Astrocyte (in vitro differentiated cells and primary cell): ENCODE data around the gene ITGB3. TPM values are rescaled to one million over a fixed set of nuclear protein-coding genes. Genes with fewer than 3 reads are reported as not detected.

Source experiments
- DNase-seq: peaks from one replicate; pipeline ENCODE4 v3.0.0-alpha.2; 2010; ENCODE audit warnings: low read depth
- FAIRE-seq: peaks from 2 replicates; lab custom pipeline; 2011; peaks lifted over from hg19 to GRCh38; lab: Jason Lieb, UNC
- H2AFZ ChIP-seq: 2 replicates; pipeline ENCODE4 v1.6.0; 2012; ENCODE audit warnings: low read depth, low read length, inconsistent platforms
- H3K27ac ChIP-seq: 2 replicates; pipeline ENCODE4 v1.5.1; 2011; ENCODE audit warnings: low read depth, low read length, inconsistent platforms
- H3K27me3 ChIP-seq: 2 replicates; pipeline ENCODE4 v1.6.0; 2011; ENCODE audit warnings: low read length, inconsistent platforms; ENCODE audit not compliant: insufficient read depth
- H3K36me3 ChIP-seq: 2 replicates; pipeline ENCODE4 v1.5.1; 2011; ENCODE audit warnings: low read length, inconsistent platforms; ENCODE audit not compliant: insufficient read depth
- H3K4me1 ChIP-seq: 2 replicates; pipeline ENCODE4 v1.5.1; 2011; ENCODE audit warnings: low read length, inconsistent platforms; ENCODE audit not compliant: insufficient read depth
- H3K4me2 ChIP-seq: 2 replicates; pipeline ENCODE4 v1.6.0; 2012; ENCODE audit warnings: low read length, inconsistent platforms
- H3K4me3 ChIP-seq: 2 replicates; pipeline ENCODE4 v1.5.1; 2011; ENCODE audit warnings: low read depth, mild to moderate bottlenecking, low read length, inconsistent platforms; ENCODE audit not compliant: insufficient read depth
- H3K79me2 ChIP-seq: 2 replicates; pipeline ENCODE4 v1.6.0; 2012; ENCODE audit warnings: mild to moderate bottlenecking, low read length, inconsistent platforms; ENCODE audit not compliant: insufficient read depth
- H3K9ac ChIP-seq: 2 replicates; pipeline ENCODE4 v1.6.0; 2012; ENCODE audit warnings: mild to moderate bottlenecking, low read length, inconsistent platforms
- H3K9me3 ChIP-seq: 2 replicates; pipeline ENCODE4 v1.5.1; 2012; ENCODE audit warnings: low read depth, mild to moderate bottlenecking, low read length, inconsistent platforms; ENCODE audit not compliant: insufficient read depth
- H4K20me1 ChIP-seq: 2 replicates; pipeline ENCODE4 v1.6.0; 2012; ENCODE audit warnings: low read length, inconsistent platforms; ENCODE audit not compliant: insufficient read depth
- H3K27ac Mint-ChIP-seq: one replicate; pipeline ENCODE4 v1.8.0; 2021; ENCODE audit warnings: mild to moderate bottlenecking, mixed read lengths; ENCODE audit not compliant: unreplicated experiment
- H3K27me3 Mint-ChIP-seq: one replicate; pipeline ENCODE4 v1.8.0; 2021; ENCODE audit warnings: low read depth, mixed read lengths; ENCODE audit not compliant: unreplicated experiment
- H3K36me3 Mint-ChIP-seq: one replicate; pipeline ENCODE4 v1.8.0; 2021; ENCODE audit warnings: low read depth, mixed read lengths; ENCODE audit not compliant: unreplicated experiment
- H3K4me1 Mint-ChIP-seq: one replicate; pipeline ENCODE4 v1.8.0; 2021; ENCODE audit warnings: low read depth, mixed read lengths; ENCODE audit not compliant: unreplicated experiment
- H3K4me3 Mint-ChIP-seq: one replicate; pipeline ENCODE4 v1.8.0; 2021; ENCODE audit warnings: mild to moderate bottlenecking, moderate library complexity, mixed read lengths; ENCODE audit not compliant: unreplicated experiment
- H3K9me3 Mint-ChIP-seq: one replicate; pipeline ENCODE4 v1.8.0; 2021; ENCODE audit warnings: mild to moderate bottlenecking, mixed read lengths; ENCODE audit not compliant: unreplicated experiment
- EZH2 ChIP-seq: IDR thresholded peaks from 2 replicates; pipeline ENCODE4 v1.6.1; 2012; ENCODE audit warnings: mild to moderate bottlenecking, low read length, inconsistent platforms; ENCODE audit not compliant: insufficient read depth
- total RNA-seq: library from RNA; stranded (reverse); gene quantifications from 2 replicates; pipeline ENCODE4 v1.2.1, GENCODE V29; 2021
- TF ChIP-seq, protein P1 (sequence below): IDR thresholded peaks from 2 replicates; pipeline ENCODE4 v1.5.1; 2011; ENCODE audit warnings: low read depth, mild to moderate bottlenecking, inconsistent platforms, low read length, moderate library complexity; ENCODE audit not compliant: insufficient read depth

The ITGB3 gene
- total RNA-seq, 1 donor from 2014 or later = 44.0 TPM

DNA sequence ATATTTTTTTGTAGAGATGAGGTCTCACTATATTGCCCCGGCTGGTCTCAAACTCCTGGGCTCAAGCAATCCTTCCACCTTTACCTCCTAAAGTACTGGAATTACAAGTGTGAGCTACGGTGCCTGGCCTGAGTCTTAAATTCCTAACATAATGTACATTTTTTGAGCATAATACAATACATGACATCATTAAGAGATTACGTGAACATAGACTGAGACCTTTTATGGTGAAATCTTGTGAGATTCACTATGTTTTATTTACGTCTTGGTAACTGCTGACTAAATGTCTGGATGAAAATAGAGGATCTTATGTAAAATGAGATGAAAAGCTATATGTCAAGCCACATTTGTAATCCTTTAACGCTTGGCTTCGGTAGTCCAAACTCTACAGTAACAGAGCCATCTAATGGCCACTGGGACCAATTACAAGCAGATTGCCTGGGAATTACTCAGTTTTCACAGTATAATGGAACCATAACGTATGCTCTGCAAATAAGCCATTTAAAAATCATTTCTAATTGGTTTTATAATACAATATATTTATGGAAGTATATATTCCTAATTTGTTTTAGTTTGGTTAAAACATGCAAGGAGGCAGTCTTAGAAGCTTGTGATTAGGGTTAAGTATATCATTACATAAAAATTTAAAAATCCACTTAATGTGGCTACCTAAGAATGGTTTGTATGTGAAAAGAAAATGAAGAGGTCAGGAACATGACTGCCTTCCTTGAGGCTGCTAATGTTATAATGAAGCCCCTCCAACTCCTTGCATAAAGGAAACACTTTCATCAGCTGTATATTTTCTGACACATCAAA is 62.0 kb downstream of the ITGB3 start:
- Histone ChIP-seq H3K27ac (peak overlapping the region; percentile 82), H3K4me2 (peak overlapping the region; percentile 30), H2AFZ (no peak overlapping the region), H3K9ac (peak overlapping the region; percentile 66), H3K79me2 (no peaks in the 10 kb centered on the region), H3K4me1 (peaks cover 25% of the 10 kb centered on the region), H3K27me3 (no peaks in the 10 kb centered on the region), H3K4me3 (no peak overlapping the region), H4K20me1 (no peaks in the 10 kb centered on the region), H3K36me3 (no peaks in the 10 kb centered on the region), H3K9me3 (no peaks in the 10 kb centered on the region)
- Mint-ChIP-seq H3K4me1 (peaks cover 18% of the 10 kb centered on the region), H3K27ac (peak overlapping the region; percentile 93), H3K4me3 (no peak overlapping the region), H3K36me3 (peaks cover 11% of the 10 kb centered on the region), H3K9me3 (peaks cover 5% of the 10 kb centered on the region), H3K27me3 (no peaks in the 10 kb centered on the region)
- TF ChIP-seq EZH2 = no peak
- TF ChIP-seq, protein P1, sequence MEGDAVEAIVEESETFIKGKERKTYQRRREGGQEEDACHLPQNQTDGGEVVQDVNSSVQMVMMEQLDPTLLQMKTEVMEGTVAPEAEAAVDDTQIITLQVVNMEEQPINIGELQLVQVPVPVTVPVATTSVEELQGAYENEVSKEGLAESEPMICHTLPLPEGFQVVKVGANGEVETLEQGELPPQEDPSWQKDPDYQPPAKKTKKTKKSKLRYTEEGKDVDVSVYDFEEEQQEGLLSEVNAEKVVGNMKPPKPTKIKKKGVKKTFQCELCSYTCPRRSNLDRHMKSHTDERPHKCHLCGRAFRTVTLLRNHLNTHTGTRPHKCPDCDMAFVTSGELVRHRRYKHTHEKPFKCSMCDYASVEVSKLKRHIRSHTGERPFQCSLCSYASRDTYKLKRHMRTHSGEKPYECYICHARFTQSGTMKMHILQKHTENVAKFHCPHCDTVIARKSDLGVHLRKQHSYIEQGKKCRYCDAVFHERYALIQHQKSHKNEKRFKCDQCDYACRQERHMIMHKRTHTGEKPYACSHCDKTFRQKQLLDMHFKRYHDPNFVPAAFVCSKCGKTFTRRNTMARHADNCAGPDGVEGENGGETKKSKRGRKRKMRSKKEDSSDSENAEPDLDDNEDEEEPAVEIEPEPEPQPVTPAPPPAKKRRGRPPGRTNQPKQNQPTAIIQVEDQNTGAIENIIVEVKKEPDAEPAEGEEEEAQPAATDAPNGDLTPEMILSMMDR = peak; percentile 97
- DNase-seq (peak; percentile 85), FAIRE-seq (peak; percentile 83)

DNA sequence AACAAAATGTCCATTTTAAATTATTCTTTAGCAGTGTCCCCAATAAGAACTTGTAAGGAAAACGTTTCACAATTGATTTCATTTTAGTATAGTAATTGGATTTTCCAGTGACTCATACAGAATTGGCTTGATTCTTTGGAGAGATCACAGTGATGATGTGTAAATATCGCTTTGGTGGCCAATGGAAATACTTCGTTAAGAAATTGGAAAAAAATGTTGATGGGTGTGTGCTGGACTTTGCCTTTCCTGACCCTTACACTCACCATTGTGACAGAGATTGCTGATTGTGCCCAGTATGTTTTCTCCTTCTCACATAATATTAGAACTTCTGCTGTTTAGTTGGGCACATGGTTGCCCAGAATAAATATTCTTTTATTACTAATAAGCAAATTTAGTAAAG is 62.7 kb downstream of the ITGB3 start:
- no peaks in the 10 kb centered on the region for H3K27me3 ChIP-seq
- no peak overlapping the region for H3K4me3 ChIP-seq
- no peak overlapping the region for H2AFZ ChIP-seq
- Mint-ChIP-seq H3K4me3 (no peak overlapping the region), H3K27ac (peak overlapping the region; percentile 62), H3K27me3 (no peaks in the 10 kb centered on the region), H3K9me3 (peaks cover 7% of the 10 kb centered on the region), H3K4me1 (peaks cover 18% of the 10 kb centered on the region), H3K36me3 (peaks cover 10% of the 10 kb centered on the region)
- peaks cover 25% of the 10 kb centered on the region for H3K4me1 ChIP-seq
- DNase-seq = peak; percentile 58
- H3K79me2 ChIP-seq = no peaks in the 10 kb centered on the region
- H3K9ac ChIP-seq = peak overlapping the region; percentile 66
- H3K9me3 ChIP-seq = no peaks in the 10 kb centered on the region
- H4K20me1 ChIP-seq = no peaks in the 10 kb centered on the region
- peak overlapping the region; percentile 82 for H3K27ac ChIP-seq
- H3K4me2 ChIP-seq = peak overlapping the region; percentile 30
- FAIRE-seq = no peak
- no peaks in the 10 kb centered on the region for H3K36me3 ChIP-seq
- no peak for TF ChIP-seq EZH2
- TF ChIP-seq, protein P1 = no peak

DNA sequence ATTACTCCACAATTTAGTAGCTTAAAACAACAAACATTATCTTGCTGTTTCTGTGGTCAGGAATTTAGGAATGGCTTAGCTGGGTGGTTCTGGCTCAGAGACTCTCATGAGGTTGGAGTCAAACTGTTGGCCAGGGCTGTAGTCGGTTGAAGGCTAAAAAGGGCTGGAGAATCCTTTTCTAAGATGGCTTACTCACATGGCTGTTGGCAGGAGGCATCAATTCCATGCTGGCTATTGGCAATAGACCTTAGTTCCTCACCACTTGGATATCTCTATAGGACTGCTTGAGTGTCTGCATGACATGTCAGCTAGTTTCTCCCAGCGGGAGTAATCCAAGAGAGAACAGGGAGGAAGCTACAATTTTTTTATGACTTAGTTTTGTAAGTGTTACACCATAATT is 63.5 kb downstream of the ITGB3 start:
- peak; percentile 20 for FAIRE-seq
- Mint-ChIP-seq H3K36me3 (peaks cover 9% of the 10 kb centered on the region), H3K4me1 (peaks cover 18% of the 10 kb centered on the region), H3K9me3 (peaks cover 7% of the 10 kb centered on the region), H3K27me3 (no peaks in the 10 kb centered on the region), H3K27ac (no peak overlapping the region), H3K4me3 (no peak overlapping the region)
- H2AFZ ChIP-seq = no peak overlapping the region
- H3K27me3 ChIP-seq = no peaks in the 10 kb centered on the region
- no peak overlapping the region for H3K4me3 ChIP-seq
- H3K79me2 ChIP-seq = no peaks in the 10 kb centered on the region
- H4K20me1 ChIP-seq = no peaks in the 10 kb centered on the region
- H3K9me3 ChIP-seq = no peaks in the 10 kb centered on the region
- H3K36me3 ChIP-seq = no peaks in the 10 kb centered on the region
- DNase-seq = peak; percentile 58
- no peak overlapping the region for H3K27ac ChIP-seq
- no peak overlapping the region for H3K4me2 ChIP-seq
- TF ChIP-seq, protein P1 = no peak
- TF ChIP-seq EZH2 = no peak
- H3K4me1 ChIP-seq = peaks cover 25% of the 10 kb centered on the region
- no peak overlapping the region for H3K9ac ChIP-seq
